GM12878 (cell line): Measurements from ENCODE around the gene ADGRG7.

Source experiments
- CTCF ChIP-seq, 3 experiments: IDR thresholded peaks in 2 of 3; conservative IDR thresholded peaks in 1 of 3; 2 replicates each; pipeline ENCODE4 v1.5.1; 2011; ENCODE audit warnings: low read depth in 3 of 3, low read length in 3 of 3, mild to moderate bottlenecking in 3 of 3, control low read depth in 2 of 3, moderate library complexity in 2 of 3, inconsistent platforms in 1 of 3, mixed read lengths in 1 of 3; ENCODE audit not compliant: control insufficient read depth in 2 of 3, insufficient read depth in 1 of 3; ENCODE audit errors: extremely low read depth in 1 of 3
- EZH2 ChIP-seq: IDR thresholded peaks from 2 replicates; pipeline ENCODE4 v1.6.1; 2012; ENCODE audit warnings: low read depth, mild to moderate bottlenecking, control low read depth, inconsistent platforms, low read length, borderline replicate concordance; ENCODE audit not compliant: control insufficient read depth
- MAX ChIP-seq: IDR thresholded peaks from 2 replicates; pipeline ENCODE4 v1.6.1; 2012; ENCODE audit warnings: low read depth, low read length, improper control_type of control experiment
- SREBF2 ChIP-seq: IDR thresholded peaks from 2 replicates; pipeline ENCODE4 v1.6.1; 2012; ENCODE audit warnings: mild to moderate bottlenecking, low read length

GRCh38 chr3:100732435-100732834 is 123.0 kb downstream of the ADGRG7 start:
- no peak for TF ChIP-seq SREBF2
- no peak for TF ChIP-seq CTCF (IDR thresholded peaks at IDR 0.05 in 2 of 3, conservative IDR thresholded peaks at IDR 0.05 in 1 of 3; ENCODE audit: control insufficient read depth in 2 of 3, extremely low read depth in 1 of 3, insufficient read depth in 1 of 3, low read depth in 3 of 3, low read length in 3 of 3)
- no peak for TF ChIP-seq MAX
- no peak for TF ChIP-seq EZH2
